GM23338 (cell line): ENCODE data around the gene PPARD. TPM values are rescaled to one million over a fixed set of nuclear protein-coding genes. Genes with fewer than 3 reads are reported as not detected.

Source experiments
- ATAC-seq: fragments of 200-7000 bp; cut with Tn5 transposase; 3 replicates; pipeline ENCODE4 v1.9.1; 2020
- DNase-seq: peaks from one replicate; pipeline ENCODE4 v3.0.0-alpha.2; 2015; ENCODE audit warnings: low spot score
- H2AFZ ChIP-seq: fragments of 200-600 bp; sonication (generic); 2 replicates; pipeline ENCODE4 v1.8.0; 2016; ENCODE audit warnings: antibody characterized with exemption, mild to moderate bottlenecking, moderate library complexity
- H3F3A ChIP-seq: fragments of 200-600 bp; sonication (generic); replicated peaks from 2 replicates; pipeline ENCODE4 v1.8.0; 2017; ENCODE audit warnings: antibody characterized with exemption, mixed run types, low read depth
- H3K27ac ChIP-seq: fragments of 200-600 bp; sonication (generic); 2 replicates; pipeline ENCODE4 v1.6.1; 2016; ENCODE audit warnings: low read depth
- H3K27me3 ChIP-seq: fragments of 200-600 bp; sonication (generic); 2 replicates; pipeline ENCODE4 v1.8.0; 2016; ENCODE audit warnings: mild to moderate bottlenecking, mixed run types, moderate library complexity; ENCODE audit not compliant: insufficient read depth
- H3K36me3 ChIP-seq: fragments of 200-600 bp; sonication (generic); 2 replicates; pipeline ENCODE4 v1.8.0; 2016; ENCODE audit warnings: mild to moderate bottlenecking; ENCODE audit not compliant: insufficient read depth
- H3K4me1 ChIP-seq: fragments of 200-600 bp; sonication (generic); 2 replicates; pipeline ENCODE4 v1.8.0; 2016; ENCODE audit warnings: mild to moderate bottlenecking, moderate library complexity; ENCODE audit not compliant: insufficient read depth
- H3K4me2 ChIP-seq: fragments of 200-600 bp; sonication (generic); 2 replicates; pipeline ENCODE4 v1.7.1; 2017; ENCODE audit warnings: mixed run types
- H3K4me3 ChIP-seq: fragments of 200-600 bp; sonication (generic); 2 replicates; pipeline ENCODE4 v1.6.1; 2016; ENCODE audit warnings: mixed run types
- H3K79me2 ChIP-seq: fragments of 200-600 bp; sonication (generic); replicated peaks from 2 replicates; pipeline ENCODE4 v1.8.0; 2017; ENCODE audit warnings: mild to moderate bottlenecking; ENCODE audit not compliant: insufficient read depth
- H3K9me2 ChIP-seq: fragments of 200-600 bp; sonication (generic); 2 replicates; pipeline ENCODE4 v1.8.0; 2017; ENCODE audit not compliant: insufficient read depth
- H4K20me1 ChIP-seq: fragments of 200-600 bp; sonication (generic); replicated peaks from 2 replicates; pipeline ENCODE4 v1.8.0; 2017; ENCODE audit warnings: mild to moderate bottlenecking; ENCODE audit not compliant: insufficient read depth
- H3K27ac Mint-ChIP-seq: 2 replicates; pipeline ENCODE4 v1.8.0; 2020; ENCODE audit warnings: inconsistent platforms, mild to moderate bottlenecking, moderate library complexity, mixed read lengths
- H3K27me3 Mint-ChIP-seq: 3 replicates; pipeline ENCODE4 v1.8.0; 2022; ENCODE audit warnings: low read depth, mild to moderate bottlenecking, moderate library complexity, mixed read lengths, inconsistent platforms; ENCODE audit not compliant: insufficient read depth, poor library complexity
- H3K36me3 Mint-ChIP-seq: 3 replicates; pipeline ENCODE4 v1.8.0; 2021; ENCODE audit warnings: low read depth, mild to moderate bottlenecking, inconsistent platforms, moderate library complexity, mixed read lengths
- H3K4me1 Mint-ChIP-seq: 3 replicates; pipeline ENCODE4 v1.8.0; 2020; ENCODE audit warnings: mild to moderate bottlenecking, inconsistent platforms, mixed read lengths
- H3K4me3 Mint-ChIP-seq: 3 replicates; pipeline ENCODE4 v1.8.0; 2021; ENCODE audit warnings: moderate library complexity, mild to moderate bottlenecking, inconsistent platforms, mixed read lengths
- H3K9me3 Mint-ChIP-seq: 3 replicates; pipeline ENCODE4 v1.8.0; 2020; ENCODE audit warnings: moderate library complexity, mild to moderate bottlenecking, inconsistent platforms, mixed read lengths
- CREB1 ChIP-seq: fragments of 250-450 bp; sonication (Bioruptor Pico); IDR thresholded peaks from 2 replicates; pipeline ENCODE4 v1.5.0; 2020; ENCODE audit warnings: low read depth, mild to moderate bottlenecking, moderate library complexity
- EZH2 ChIP-seq: fragments of 200-600 bp; sonication (generic); IDR thresholded peaks from one replicate; pipeline ENCODE4 v1.8.0; 2017; ENCODE audit warnings: antibody characterized with exemption, mild to moderate bottlenecking, low read depth; ENCODE audit not compliant: unreplicated experiment
- EZH2phosphoT487 ChIP-seq: fragments of 200-600 bp; sonication (generic); IDR thresholded peaks from one replicate; pipeline ENCODE4 v1.8.1; 2018; ENCODE audit warnings: antibody characterized with exemption; ENCODE audit not compliant: unreplicated experiment
- JUNB ChIP-seq: IDR thresholded peaks from one replicate; pipeline ENCODE4 v1.6.1; 2016; ENCODE audit warnings: antibody characterized with exemption; ENCODE audit not compliant: unreplicated experiment
- NANOG ChIP-seq: IDR thresholded peaks from 2 replicates; pipeline ENCODE4 v1.6.1; 2016; ENCODE audit warnings: antibody characterized with exemption, borderline replicate concordance
- POLR2AphosphoS5 ChIP-seq: IDR thresholded peaks from 2 replicates; pipeline ENCODE4 v1.6.1; 2016; ENCODE audit warnings: antibody characterized with exemption, low read depth
- STAT1 ChIP-seq: IDR thresholded peaks from one replicate; pipeline ENCODE4 v1.6.1; 2016; ENCODE audit warnings: antibody characterized with exemption; ENCODE audit not compliant: unreplicated experiment
- ZNF114 ChIP-seq: fragments of 250-450 bp; sonication (Bioruptor Pico); IDR thresholded peaks from 2 replicates; pipeline ENCODE4 v1.5.0; 2020; ENCODE audit warnings: mild to moderate bottlenecking, moderate library complexity
- ZNF331 ChIP-seq: fragments of 250-450 bp; sonication (Bioruptor Pico); IDR thresholded peaks from 2 replicates; pipeline ENCODE4 v1.5.0; 2020; ENCODE audit warnings: low read depth, mild to moderate bottlenecking, moderate library complexity
- polyA plus RNA-seq: library from polyadenylated mRNA; unstranded; fragments of >200 nt; fragmentation: Nextera tagmentation; extraction: Ambion mirVana; gene quantifications from 2 replicates; pipeline ENCODE4 v1.2.1, GENCODE V29; 2016
- total RNA-seq: library from RNA; depleted of rRNA; stranded (reverse); fragments of >200 nt; shearing (Covaris generic); gene quantifications from 2 replicates; pipeline ENCODE4 v1.2.3, GENCODE V29; 2014
- TF ChIP-seq, protein P1 (sequence below): IDR thresholded peaks from one replicate; pipeline ENCODE4 v1.6.1; 2018; ENCODE audit warnings: antibody characterized with exemption; ENCODE audit not compliant: unreplicated experiment
- TF ChIP-seq, protein P2 (sequence below): fragments of 250-450 bp; sonication (Bioruptor Pico); IDR thresholded peaks from 2 replicates; pipeline ENCODE4 v1.5.0; 2020; ENCODE audit warnings: mild to moderate bottlenecking, moderate library complexity
- TF ChIP-seq, protein P3 (sequence below), 2 experiments: fragments of 200-600 bp in 1 of 2; sonication (generic) in 1 of 2; conservative IDR thresholded peaks; 2 replicates each; pipeline versions ENCODE4 v1.5.1 to v1.6.1; 2016 to 2017; ENCODE audit warnings: antibody characterized with exemption in 2 of 2, low read depth in 2 of 2, mild to moderate bottlenecking in 2 of 2, moderate library complexity in 1 of 2
- TF ChIP-seq, protein P4 (sequence below): IDR thresholded peaks from 2 replicates; pipeline ENCODE4 v1.6.1; 2016; ENCODE audit warnings: antibody characterized with exemption

Gene PPARD
- total and polyA plus RNA-seq, 2 experiments from 2014 or later, result 5.1 to 9.7 TPM

DNA sequence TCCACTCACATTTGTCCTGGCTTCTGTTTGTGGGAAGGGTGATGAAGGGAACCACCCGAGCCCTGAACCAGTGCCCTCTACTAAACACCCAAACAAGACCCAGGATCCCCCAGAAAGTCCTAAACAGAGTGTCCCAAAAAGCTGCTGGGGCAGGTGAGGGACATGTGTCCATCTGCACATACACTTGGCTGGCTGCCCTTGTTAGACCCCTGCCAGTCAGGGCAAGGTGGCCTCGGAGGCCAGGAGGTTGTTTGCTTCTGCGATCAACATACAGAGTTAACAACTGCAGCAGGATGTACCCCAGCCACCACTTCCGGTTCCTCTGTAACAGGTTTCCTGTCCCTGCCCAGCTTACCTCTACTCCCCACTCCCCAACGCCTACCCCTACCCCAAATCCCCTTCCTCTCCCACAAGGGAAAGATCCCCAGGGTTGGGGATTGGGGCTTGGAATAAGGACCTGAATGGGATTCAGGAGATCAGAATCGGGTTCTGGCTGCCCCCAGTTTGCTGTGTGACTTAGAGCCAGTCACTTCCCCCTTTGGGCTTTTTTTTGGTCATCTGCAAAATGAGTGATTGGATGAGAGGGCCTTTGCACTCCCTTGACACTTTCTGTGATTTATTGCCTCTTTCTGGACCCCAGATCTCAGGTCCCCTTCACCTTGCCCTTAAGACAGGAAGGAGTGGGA lies 30.8 kb upstream of the PPARD start:
- no peak overlapping the region for H3K4me3 Mint-ChIP-seq
- no peak overlapping the region for H3K27ac Mint-ChIP-seq

More for the DNA sequence above, 30.8 kb upstream of the PPARD start:
- no peaks in the 10 kb centered on the region for H3K4me1 ChIP-seq
- no peaks in the 10 kb centered on the region for H4K20me1 ChIP-seq
- H3K79me2 ChIP-seq, result no peaks in the 10 kb centered on the region
- no peak overlapping the region for H2AFZ ChIP-seq
- H3K27me3 ChIP-seq, result peaks cover 8% of the 10 kb centered on the region
- H3K4me3 ChIP-seq, result no peak overlapping the region
- ATAC-seq, result no peak
- no peaks in the 10 kb centered on the region; the same call in 2 of the 3 replicates for H3K36me3 Mint-ChIP-seq
- H3K27ac ChIP-seq, result no peak overlapping the region
- no peak overlapping the region for H3K4me2 ChIP-seq
- peaks cover 11% of the 10 kb centered on the region for H3K27me3 Mint-ChIP-seq
- H3K9me2 ChIP-seq, result no peaks in the 10 kb centered on the region
- no peaks in the 10 kb centered on the region for H3K9me3 Mint-ChIP-seq
- no peaks in the 10 kb centered on the region for H3K36me3 ChIP-seq
- TF ChIP-seq, protein P1, sequence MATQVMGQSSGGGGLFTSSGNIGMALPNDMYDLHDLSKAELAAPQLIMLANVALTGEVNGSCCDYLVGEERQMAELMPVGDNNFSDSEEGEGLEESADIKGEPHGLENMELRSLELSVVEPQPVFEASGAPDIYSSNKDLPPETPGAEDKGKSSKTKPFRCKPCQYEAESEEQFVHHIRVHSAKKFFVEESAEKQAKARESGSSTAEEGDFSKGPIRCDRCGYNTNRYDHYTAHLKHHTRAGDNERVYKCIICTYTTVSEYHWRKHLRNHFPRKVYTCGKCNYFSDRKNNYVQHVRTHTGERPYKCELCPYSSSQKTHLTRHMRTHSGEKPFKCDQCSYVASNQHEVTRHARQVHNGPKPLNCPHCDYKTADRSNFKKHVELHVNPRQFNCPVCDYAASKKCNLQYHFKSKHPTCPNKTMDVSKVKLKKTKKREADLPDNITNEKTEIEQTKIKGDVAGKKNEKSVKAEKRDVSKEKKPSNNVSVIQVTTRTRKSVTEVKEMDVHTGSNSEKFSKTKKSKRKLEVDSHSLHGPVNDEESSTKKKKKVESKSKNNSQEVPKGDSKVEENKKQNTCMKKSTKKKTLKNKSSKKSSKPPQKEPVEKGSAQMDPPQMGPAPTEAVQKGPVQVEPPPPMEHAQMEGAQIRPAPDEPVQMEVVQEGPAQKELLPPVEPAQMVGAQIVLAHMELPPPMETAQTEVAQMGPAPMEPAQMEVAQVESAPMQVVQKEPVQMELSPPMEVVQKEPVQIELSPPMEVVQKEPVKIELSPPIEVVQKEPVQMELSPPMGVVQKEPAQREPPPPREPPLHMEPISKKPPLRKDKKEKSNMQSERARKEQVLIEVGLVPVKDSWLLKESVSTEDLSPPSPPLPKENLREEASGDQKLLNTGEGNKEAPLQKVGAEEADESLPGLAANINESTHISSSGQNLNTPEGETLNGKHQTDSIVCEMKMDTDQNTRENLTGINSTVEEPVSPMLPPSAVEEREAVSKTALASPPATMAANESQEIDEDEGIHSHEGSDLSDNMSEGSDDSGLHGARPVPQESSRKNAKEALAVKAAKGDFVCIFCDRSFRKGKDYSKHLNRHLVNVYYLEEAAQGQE, result no peak
- TF ChIP-seq EZH2 (no peak), NANOG (no peak), STAT1 (no peak), CREB1 (CRISPR knock-in tag) (no peak), ZNF331 (CRISPR knock-in tag) (no peak), EZH2phosphoT487 (no peak), POLR2AphosphoS5 (no peak), ZNF114 (CRISPR knock-in tag) (no peak), JUNB (no peak)
- TF ChIP-seq, protein P2, sequence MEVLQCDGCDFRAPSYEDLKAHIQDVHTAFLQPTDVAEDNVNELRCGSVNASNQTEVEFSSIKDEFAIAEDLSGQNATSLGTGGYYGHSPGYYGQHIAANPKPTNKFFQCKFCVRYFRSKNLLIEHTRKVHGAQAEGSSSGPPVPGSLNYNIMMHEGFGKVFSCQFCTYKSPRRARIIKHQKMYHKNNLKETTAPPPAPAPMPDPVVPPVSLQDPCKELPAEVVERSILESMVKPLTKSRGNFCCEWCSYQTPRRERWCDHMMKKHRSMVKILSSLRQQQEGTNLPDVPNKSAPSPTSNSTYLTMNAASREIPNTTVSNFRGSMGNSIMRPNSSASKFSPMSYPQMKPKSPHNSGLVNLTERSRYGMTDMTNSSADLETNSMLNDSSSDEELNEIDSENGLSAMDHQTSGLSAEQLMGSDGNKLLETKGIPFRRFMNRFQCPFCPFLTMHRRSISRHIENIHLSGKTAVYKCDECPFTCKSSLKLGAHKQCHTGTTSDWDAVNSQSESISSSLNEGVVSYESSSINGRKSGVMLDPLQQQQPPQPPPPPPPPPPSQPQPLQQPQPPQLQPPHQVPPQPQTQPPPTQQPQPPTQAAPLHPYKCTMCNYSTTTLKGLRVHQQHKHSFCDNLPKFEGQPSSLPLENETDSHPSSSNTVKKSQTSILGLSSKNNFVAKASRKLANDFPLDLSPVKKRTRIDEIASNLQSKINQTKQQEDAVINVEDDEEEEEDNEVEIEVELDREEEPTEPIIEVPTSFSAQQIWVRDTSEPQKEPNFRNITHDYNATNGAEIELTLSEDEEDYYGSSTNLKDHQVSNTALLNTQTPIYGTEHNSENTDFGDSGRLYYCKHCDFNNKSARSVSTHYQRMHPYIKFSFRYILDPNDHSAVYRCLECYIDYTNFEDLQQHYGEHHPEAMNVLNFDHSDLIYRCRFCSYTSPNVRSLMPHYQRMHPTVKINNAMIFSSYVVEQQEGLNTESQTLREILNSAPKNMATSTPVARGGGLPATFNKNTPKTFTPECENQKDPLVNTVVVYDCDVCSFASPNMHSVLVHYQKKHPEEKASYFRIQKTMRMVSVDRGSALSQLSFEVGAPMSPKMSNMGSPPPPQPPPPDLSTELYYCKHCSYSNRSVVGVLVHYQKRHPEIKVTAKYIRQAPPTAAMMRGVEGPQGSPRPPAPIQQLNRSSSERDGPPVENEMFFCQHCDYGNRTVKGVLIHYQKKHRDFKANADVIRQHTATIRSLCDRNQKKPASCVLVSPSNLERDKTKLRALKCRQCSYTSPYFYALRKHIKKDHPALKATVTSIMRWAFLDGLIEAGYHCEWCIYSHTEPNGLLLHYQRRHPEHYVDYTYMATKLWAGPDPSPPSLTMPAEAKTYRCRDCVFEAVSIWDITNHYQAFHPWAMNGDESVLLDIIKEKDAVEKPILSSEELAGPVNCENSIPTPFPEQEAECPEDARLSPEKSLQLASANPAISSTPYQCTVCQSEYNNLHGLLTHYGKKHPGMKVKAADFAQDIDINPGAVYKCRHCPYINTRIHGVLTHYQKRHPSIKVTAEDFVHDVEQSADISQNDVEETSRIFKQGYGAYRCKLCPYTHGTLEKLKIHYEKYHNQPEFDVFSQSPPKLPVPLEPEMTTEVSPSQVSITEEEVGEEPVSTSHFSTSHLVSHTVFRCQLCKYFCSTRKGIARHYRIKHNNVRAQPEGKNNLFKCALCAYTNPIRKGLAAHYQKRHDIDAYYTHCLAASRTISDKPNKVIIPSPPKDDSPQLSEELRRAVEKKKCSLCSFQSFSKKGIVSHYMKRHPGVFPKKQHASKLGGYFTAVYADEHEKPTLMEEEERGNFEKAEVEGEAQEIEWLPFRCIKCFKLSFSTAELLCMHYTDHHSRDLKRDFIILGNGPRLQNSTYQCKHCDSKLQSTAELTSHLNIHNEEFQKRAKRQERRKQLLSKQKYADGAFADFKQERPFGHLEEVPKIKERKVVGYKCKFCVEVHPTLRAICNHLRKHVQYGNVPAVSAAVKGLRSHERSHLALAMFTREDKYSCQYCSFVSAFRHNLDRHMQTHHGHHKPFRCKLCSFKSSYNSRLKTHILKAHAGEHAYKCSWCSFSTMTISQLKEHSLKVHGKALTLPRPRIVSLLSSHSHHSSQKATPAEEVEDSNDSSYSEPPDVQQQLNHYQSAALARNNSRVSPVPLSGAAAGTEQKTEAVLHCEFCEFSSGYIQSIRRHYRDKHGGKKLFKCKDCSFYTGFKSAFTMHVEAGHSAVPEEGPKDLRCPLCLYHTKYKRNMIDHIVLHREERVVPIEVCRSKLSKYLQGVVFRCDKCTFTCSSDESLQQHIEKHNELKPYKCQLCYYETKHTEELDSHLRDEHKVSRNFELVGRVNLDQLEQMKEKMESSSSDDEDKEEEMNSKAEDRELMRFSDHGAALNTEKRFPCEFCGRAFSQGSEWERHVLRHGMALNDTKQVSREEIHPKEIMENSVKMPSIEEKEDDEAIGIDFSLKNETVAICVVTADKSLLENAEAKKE (CRISPR knock-in tag), result no peak
- TF ChIP-seq, protein P3, sequence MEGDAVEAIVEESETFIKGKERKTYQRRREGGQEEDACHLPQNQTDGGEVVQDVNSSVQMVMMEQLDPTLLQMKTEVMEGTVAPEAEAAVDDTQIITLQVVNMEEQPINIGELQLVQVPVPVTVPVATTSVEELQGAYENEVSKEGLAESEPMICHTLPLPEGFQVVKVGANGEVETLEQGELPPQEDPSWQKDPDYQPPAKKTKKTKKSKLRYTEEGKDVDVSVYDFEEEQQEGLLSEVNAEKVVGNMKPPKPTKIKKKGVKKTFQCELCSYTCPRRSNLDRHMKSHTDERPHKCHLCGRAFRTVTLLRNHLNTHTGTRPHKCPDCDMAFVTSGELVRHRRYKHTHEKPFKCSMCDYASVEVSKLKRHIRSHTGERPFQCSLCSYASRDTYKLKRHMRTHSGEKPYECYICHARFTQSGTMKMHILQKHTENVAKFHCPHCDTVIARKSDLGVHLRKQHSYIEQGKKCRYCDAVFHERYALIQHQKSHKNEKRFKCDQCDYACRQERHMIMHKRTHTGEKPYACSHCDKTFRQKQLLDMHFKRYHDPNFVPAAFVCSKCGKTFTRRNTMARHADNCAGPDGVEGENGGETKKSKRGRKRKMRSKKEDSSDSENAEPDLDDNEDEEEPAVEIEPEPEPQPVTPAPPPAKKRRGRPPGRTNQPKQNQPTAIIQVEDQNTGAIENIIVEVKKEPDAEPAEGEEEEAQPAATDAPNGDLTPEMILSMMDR (conservative IDR thresholded peaks at IDR 0.05; ENCODE audit: low read depth in 2 of 2), result no peak
- TF ChIP-seq, protein P4, sequence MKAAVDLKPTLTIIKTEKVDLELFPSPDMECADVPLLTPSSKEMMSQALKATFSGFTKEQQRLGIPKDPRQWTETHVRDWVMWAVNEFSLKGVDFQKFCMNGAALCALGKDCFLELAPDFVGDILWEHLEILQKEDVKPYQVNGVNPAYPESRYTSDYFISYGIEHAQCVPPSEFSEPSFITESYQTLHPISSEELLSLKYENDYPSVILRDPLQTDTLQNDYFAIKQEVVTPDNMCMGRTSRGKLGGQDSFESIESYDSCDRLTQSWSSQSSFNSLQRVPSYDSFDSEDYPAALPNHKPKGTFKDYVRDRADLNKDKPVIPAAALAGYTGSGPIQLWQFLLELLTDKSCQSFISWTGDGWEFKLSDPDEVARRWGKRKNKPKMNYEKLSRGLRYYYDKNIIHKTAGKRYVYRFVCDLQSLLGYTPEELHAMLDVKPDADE, result no peak
- H3F3A ChIP-seq, result no peaks in the 10 kb centered on the region
- H3K4me1 Mint-ChIP-seq, result no peaks in the 10 kb centered on the region; the same call in 2 of the 3 replicates
- DNase-seq, result no peak
